Lung (tissue), 12 donors: ENCODE measurements around the gene ZFP36L2. TPM values are rescaled to one million over a fixed set of nuclear protein-coding genes. Genes with fewer than 3 reads are reported as not detected.
A peak's percentile ranks its signal among the peaks of the same experiment; 100 is the strongest.

Experiments used
- ATAC-seq: fragments of 200-7000 bp; cut with Tn5 transposase; one replicate; pipeline ENCODE4 v1.9.1; 2020; ENCODE audit warnings: moderate number of reproducible peaks; ENCODE audit not compliant: insufficient read depth, low FRiP score
- DNase-seq, 3 donors: peaks; one replicate each; pipeline ENCODE4 v3.0.0-alpha.2; 2013 to 2017
- H3K27ac ChIP-seq, 2 donors: one replicate each; pipeline ENCODE4 v1.5.1; 2013; ENCODE audit warnings: mild to moderate bottlenecking in 2 of 2, moderate library complexity in 2 of 2, control low read depth in 1 of 2, inconsistent platforms in 1 of 2, low read depth in 1 of 2, low read length in 1 of 2
- H3K27me3 ChIP-seq, 3 donors: one replicate each; pipeline ENCODE4 v1.5.1; 2013; ENCODE audit warnings: low read length in 2 of 3; ENCODE audit not compliant: control insufficient read depth in 3 of 3, insufficient read depth in 3 of 3
- H3K36me3 ChIP-seq, 4 donors: one replicate each; pipeline ENCODE4 v1.5.1; 2013; ENCODE audit warnings: low read length in 4 of 4, mild to moderate bottlenecking in 1 of 4, moderate library complexity in 1 of 4; ENCODE audit not compliant: control insufficient read depth in 4 of 4, insufficient read depth in 4 of 4
- H3K4me1 ChIP-seq, 5 donors: one replicate each; pipeline ENCODE4 v1.5.1; 2013; ENCODE audit warnings: low read length in 5 of 5, mild to moderate bottlenecking in 2 of 5, moderate library complexity in 1 of 5; ENCODE audit not compliant: control insufficient read depth in 5 of 5, insufficient read depth in 5 of 5
- H3K4me3 ChIP-seq: one replicate; pipeline ENCODE4 v1.5.1; 2013; ENCODE audit warnings: mild to moderate bottlenecking, control low read depth, moderate library complexity
- H3K9ac ChIP-seq, 2 donors: one replicate each; pipeline ENCODE4 v1.5.1; 2013; ENCODE audit warnings: low read length in 2 of 2, control low read depth in 1 of 2; ENCODE audit not compliant: insufficient read depth in 1 of 2
- H3K9me3 ChIP-seq, 4 donors: one replicate each; pipeline ENCODE4 v1.5.1; 2013; ENCODE audit warnings: low read length in 3 of 4, mild to moderate bottlenecking in 1 of 4, moderate library complexity in 1 of 4; ENCODE audit not compliant: control insufficient read depth in 4 of 4, insufficient read depth in 3 of 4
- WGBS, 2 donors: extraction: QIAGEN DNeasy Blood & Tissue Kit; methylation state at CpG; one replicate each; pipeline ENCODE4 v1.1.7; 2013; 5-methylcytosine and 5-hydroxymethylcytosine counted together
- polyA plus RNA-seq, 2 donors: library from polyadenylated mRNA; stranded (reverse); fragments of 200-250 nt; gene quantifications; one replicate each; pipeline ENCODE4 v1.2.1, GENCODE V29; 2013
- total RNA-seq, 2 donors: library from RNA; depleted of rRNA in 1 of 2; stranded (reverse); fragments of >200 nt in 1 of 2; gene quantifications; one replicate each; pipeline ENCODE4 v1.2.1, GENCODE V29; 2014 to 2021
- TF ChIP-seq, protein P1 (sequence below): IDR thresholded peaks from 2 replicates; pipeline ENCODE4 v1.5.1; 2012; ENCODE audit warnings: mild to moderate bottlenecking; ENCODE audit errors: control extremely low read depth, extremely low read depth
- donor health status: control.
- donor health status: control.
- donor health status: Bipolar disorder and iron deficiency.
- donor health status: healthy.
- donor health status: DM: yes; HTN: yes; CAD: no.

Gene ZFP36L2
- total and polyA plus RNA-seq, 4 donors, result 38.3 to 110 (median 66.6) TPM

DNA sequence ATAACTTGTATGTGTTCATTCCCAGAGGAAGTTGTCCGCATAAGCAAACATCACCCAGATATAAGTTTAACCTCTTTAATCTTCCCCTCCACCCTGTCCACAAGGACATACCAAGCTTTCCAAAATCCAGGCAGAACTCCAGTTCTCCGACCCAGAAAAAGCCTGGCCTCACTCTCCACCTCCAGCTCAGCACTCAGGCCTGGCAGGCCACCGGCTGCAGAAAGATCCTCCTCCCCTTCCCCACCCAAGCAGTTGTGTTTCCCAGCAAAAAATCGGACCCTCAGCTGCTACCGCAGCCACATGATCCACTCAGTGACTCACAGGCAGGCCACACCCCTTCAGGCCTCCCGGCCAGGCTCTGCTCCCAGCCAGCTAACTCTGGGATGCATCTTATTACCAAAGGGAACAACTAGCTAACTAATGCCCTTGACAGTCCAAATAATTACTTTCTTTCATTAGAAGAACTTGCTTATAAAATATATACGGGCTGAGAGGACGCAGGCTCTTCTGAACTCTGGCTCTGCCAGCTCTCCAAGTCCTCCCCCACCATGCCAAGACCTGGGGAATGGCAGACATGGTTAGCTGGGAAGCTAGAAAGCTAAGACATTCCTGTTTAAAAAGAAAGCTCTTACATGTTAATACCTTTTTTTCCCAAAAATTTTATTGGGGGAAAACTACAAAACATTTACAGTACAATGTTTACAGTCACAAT is 4.5 kb downstream of the ZFP36L2 start:
- peaks cover 12 to 62% (median 40%) of the 10 kb centered on the region in 5 donors for H3K4me1 ChIP-seq

DNA sequence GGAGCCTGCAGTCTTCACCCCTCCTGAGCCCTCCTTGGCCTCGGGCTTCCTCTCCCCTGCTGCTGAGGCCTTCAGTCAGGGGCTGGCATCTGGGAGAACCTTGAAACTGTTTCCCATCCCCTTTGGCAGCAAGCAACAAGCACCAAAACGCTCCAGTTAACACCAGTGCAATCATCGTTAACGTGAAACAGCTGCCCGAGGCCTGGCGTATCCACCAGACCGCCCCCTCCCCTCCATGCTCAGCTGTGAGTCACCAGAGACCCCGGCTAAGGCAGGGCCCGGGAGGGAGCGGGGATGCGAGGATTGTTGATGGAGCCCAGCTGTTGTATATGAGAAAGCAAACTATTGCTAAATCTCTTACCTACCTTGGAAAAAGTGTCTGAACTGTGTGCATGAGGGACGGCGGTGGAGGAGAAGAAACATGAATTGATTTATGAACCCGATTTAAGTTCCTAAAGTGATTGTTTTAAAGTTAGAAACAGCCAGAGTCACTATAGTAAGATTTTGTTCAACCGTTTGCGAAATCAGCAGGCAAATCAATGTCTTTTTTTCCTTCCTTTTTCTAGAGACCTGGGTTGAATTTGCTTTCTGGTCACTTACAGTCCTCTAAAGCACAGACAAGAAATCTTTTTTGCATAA is 5.2 kb downstream of the ZFP36L2 start:
- Histone ChIP-seq H3K27me3 (no peaks in the 10 kb centered on the region), H3K27ac (peak overlapping the region; percentile 91 to 96), H3K4me1 (peaks cover 12 to 62% (median 40%) of the 10 kb centered on the region in 5 donors), H3K36me3 (peaks cover 4 to 38% (median 20%) of the 10 kb centered on the region in 4 donors), H3K4me3 (no peak overlapping the region), H3K9me3 (no peaks in the 10 kb centered on the region), H3K9ac (peak overlapping the region; percentile 39 to 90)
- 2 to 7% methylated on average over 16 of the region's 16 CpGs for WGBS, 2 donors
- ATAC-seq (no peak), DNase-seq (peak; percentile 86 to 98 (median 96))
- TF ChIP-seq, protein P1, sequence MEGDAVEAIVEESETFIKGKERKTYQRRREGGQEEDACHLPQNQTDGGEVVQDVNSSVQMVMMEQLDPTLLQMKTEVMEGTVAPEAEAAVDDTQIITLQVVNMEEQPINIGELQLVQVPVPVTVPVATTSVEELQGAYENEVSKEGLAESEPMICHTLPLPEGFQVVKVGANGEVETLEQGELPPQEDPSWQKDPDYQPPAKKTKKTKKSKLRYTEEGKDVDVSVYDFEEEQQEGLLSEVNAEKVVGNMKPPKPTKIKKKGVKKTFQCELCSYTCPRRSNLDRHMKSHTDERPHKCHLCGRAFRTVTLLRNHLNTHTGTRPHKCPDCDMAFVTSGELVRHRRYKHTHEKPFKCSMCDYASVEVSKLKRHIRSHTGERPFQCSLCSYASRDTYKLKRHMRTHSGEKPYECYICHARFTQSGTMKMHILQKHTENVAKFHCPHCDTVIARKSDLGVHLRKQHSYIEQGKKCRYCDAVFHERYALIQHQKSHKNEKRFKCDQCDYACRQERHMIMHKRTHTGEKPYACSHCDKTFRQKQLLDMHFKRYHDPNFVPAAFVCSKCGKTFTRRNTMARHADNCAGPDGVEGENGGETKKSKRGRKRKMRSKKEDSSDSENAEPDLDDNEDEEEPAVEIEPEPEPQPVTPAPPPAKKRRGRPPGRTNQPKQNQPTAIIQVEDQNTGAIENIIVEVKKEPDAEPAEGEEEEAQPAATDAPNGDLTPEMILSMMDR, result no peak

More for the DNA sequence above, 4.5 kb downstream of the ZFP36L2 start:
- no peaks in the 10 kb centered on the region for H3K27me3 ChIP-seq
- peak overlapping the region; percentile 39 to 90 for H3K9ac ChIP-seq
- WGBS, 2 donors, result 0% methylated on average over 8 of the region's 8 CpGs
- peak; percentile 98 to 99 (median 98) for DNase-seq
- H3K36me3 ChIP-seq, result peaks cover 4 to 38% (median 20%) of the 10 kb centered on the region in 4 donors
- H3K4me3 ChIP-seq, result peak overlapping the region; percentile 18
- no peaks in the 10 kb centered on the region for H3K9me3 ChIP-seq
- peak overlapping the region; percentile 91 to 92 for H3K27ac ChIP-seq
- TF ChIP-seq, protein P1, result no peak
- peak; percentile 5 for ATAC-seq

DNA sequence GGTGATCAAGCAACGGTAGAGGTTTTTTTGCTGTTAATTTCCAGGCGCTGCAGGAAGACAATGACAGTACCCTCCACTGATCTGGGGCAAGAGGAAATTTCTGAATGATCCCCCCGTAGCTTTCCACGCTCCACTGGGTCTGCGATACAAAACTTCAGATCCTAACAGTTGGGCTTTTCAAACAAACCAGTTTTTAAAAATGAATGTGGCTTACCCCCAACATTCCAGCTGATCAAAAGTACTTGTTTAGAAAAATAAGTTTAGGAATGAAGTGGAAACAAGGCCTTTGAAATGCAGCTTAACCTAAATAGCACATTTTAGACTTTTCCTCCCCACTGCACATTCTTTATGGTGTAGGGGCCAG is 5.7 kb downstream of the ZFP36L2 start:
- Histone ChIP-seq H3K27ac (peak overlapping the region; percentile 91 to 96), H3K9me3 (no peaks in the 10 kb centered on the region), H3K4me3 (no peak overlapping the region), H3K27me3 (no peaks in the 10 kb centered on the region), H3K36me3 (peaks cover 4 to 38% (median 20%) of the 10 kb centered on the region in 4 donors), H3K4me1 (peaks cover 12 to 62% (median 40%) of the 10 kb centered on the region in 5 donors), H3K9ac (peak overlapping the region in 1 of 2 donors; percentile 90)
- peak in 1 of 3 donors; percentile 78 for DNase-seq
- WGBS, 2 donors, result 10 to 23% methylated on average over 5 of the region's 5 CpGs
- no peak for ATAC-seq
- TF ChIP-seq, protein P1, result no peak
